ENCODE results near the gene ACO2. TPM values are rescaled to one million over a fixed set of nuclear protein-coding genes. Genes with fewer than 3 reads are reported as not detected.

The ACO2 gene
- total and polyA plus RNA-seq, 12 donors = 35.5 to 212 (median 134) TPM

- Histone ChIP-seq H3K27ac (peak within 1 kb of the TSS; percentile 95 to 100 (median 100)), H3K27me3 (no peaks in the 10 kb centered on the region), H3K9me3 (replicated peaks in 1 of 3) (no peaks in the 10 kb centered on the region), H3K36me3 (replicated peaks in 1 of 2) (peaks cover 0 to 6% of the 10 kb centered on the region in 2 donors), H3K4me1 (replicated peaks in 1 of 2) (peaks cover 18 to 32% of the 10 kb centered on the region in 2 donors), H3K4me3 (peak within 1 kb of the TSS; percentile 54 to 95 (median 74))
- TF ChIP-seq CTCF (IDR thresholded peaks at IDR 0.05) (no peak), POLR2A (IDR thresholded peaks at IDR 0.05) (peak; percentile 98 to 99)
- DNase-seq = peak; percentile 95 to 97 (median 96)
- 0 to 4% (median 1%) methylated on average over 5 to 85 of the region's 85 CpGs for WGBS, 4 donors
- intact Hi-C loops (cut with DNase I) = no loop called here
Measured at GRCh38 chr22:41446639-41447434, 22.1 kb upstream of the ACO2 start, which contains the start of gene TOB2. Gene TOB2, minus strand, starts transcription at chr22:41446801. Its CDS starts 9,456 bp downstream, at chr22:41437345.

DNA sequence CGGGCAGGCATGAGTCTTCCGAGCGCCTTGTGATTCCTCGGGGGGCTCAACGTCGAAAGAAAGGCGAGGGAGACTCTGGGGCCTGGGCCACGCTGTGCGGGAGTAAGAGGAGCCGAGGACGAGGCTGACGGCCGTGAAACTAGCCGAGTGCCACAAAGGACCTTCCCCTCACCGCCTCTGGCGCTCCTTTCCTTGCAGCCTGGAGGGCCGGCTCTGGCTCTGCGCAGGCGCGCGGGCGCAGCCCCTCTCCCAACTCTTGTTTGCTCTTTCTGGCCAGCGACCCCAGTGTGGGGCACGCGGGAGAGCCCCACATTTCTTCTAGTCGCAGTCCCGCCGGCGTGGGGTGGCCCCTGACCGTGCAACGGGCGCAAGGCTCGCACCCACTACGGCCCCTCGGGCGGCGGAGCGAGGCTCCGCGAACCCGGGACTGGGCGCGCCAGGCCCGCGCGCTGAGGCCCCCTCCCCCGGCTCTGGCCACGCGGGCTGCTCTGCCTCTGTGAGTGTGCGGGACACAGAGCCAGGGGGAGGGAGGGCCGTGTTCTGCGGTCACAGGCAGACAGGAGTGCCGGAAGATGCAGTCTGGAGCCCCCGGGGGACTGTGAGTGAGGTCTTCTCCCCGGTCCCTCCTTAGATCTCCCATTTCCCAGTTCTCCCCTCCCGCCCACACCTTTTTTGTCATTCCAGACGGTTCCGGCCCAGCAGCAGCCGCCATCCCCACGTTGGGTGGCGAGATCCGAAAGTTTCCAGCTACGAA, 21.3 kb upstream of the ACO2 start:
- Histone ChIP-seq H3K27ac (peak overlapping the region; percentile 95 to 100 (median 100)), H3K4me1 (replicated peaks in 1 of 2) (peaks cover 12 to 24% of the 10 kb centered on the region in 2 donors), H3K9me3 (replicated peaks in 1 of 3) (no peaks in the 10 kb centered on the region), H3K27me3 (no peaks in the 10 kb centered on the region), H3K4me3 (peak overlapping the region; percentile 54 to 95 (median 74)), H3K36me3 (replicated peaks in 1 of 2) (peaks cover 0 to 6% of the 10 kb centered on the region in 2 donors)
- 0 to 1% (median 0%) methylated on average over 16 to 63 of the region's 63 CpGs for WGBS, 4 donors
- DNase-seq = peak; percentile 72 to 85 (median 76)
- intact Hi-C loops (cut with DNase I) = no loop called here
- TF ChIP-seq POLR2A (IDR thresholded peaks at IDR 0.05) (peak; percentile 31 to 52), CTCF (IDR thresholded peaks at IDR 0.05) (no peak)

GRCh38 chr22:41448189-41448808, 20.6 kb upstream of the ACO2 start:
- WGBS, 4 donors = 0 to 1% (median 0%) methylated on average over 16 to 28 of the region's 28 CpGs
- intact Hi-C loops (cut with DNase I) = no loop called here
- DNase-seq = peak; percentile 96 to 99 (median 98)

More at GRCh38 chr22:41448189-41448808, 20.6 kb upstream of the ACO2 start:
- peaks cover 8 to 17% of the 10 kb centered on the region in 2 donors for H3K4me1 ChIP-seq (replicated peaks in 1 of 2)
- H3K4me3 ChIP-seq = peak overlapping the region; percentile 54 to 95 (median 74)
- peak overlapping the region; percentile 95 to 100 (median 100) for H3K27ac ChIP-seq
- H3K27me3 ChIP-seq = no peaks in the 10 kb centered on the region
- H3K9me3 ChIP-seq (replicated peaks in 1 of 3) = no peaks in the 10 kb centered on the region
- peaks cover 0 to under 1% of the 10 kb centered on the region in 2 donors for H3K36me3 ChIP-seq (replicated peaks in 1 of 2)
- TF ChIP-seq CTCF (IDR thresholded peaks at IDR 0.05) (no peak), POLR2A (IDR thresholded peaks at IDR 0.05) (peak; percentile 64 to 89)
